ENCODE measurements around the gene TAS1R1. TPM values are rescaled to one million over a fixed set of nuclear protein-coding genes. Genes with fewer than 3 reads are reported as not detected.
A peak's percentile ranks its signal among the peaks of the same experiment; 100 is the strongest.
"Not testable (repeated sequence)": the region's sequence is repeated elsewhere in the genome, so short reads cannot be mapped to it uniquely, and the experiment has no call there.

The TAS1R1 gene
- total RNA-seq, 1 donor from 2014 or later, result not detected

GRCh38 chr1:6588128-6588892 lies 33.2 kb downstream of the TAS1R1 start:
- DNase-seq (ENCODE audit: low spot score), result no peak

DNA sequence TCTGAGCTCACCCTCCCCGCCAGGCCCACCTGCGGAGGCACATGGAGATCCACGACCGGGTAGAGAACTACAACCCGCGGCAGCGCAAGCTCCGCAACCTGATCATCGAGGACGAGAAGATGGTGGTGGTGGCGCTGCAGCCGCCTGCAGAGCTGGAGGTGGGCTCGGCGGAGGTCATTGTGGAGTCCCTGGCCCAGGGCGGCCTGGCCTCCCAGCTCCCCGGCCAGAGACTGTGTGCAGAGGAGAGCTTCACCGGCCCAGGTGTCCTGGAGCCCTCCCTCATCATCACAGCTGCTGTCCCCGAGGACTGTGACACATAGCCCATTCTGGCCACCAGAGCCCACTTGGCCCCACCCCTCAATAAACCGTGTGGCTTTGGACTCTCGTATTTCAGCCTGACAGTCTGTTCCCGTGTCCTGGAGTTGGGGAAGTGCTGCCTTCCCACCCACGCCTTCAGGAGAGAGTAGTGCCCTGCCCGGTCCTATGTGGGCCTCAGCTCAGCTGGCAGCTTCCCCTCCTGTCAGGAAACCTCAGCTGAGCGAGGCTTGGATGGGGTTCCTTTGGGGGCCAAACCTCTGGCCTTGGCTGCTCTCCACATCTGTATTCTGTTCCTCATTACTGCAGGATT lies 33.9 kb downstream of the TAS1R1 start:
- DNase-seq (ENCODE audit: low spot score), result no peak

DNA sequence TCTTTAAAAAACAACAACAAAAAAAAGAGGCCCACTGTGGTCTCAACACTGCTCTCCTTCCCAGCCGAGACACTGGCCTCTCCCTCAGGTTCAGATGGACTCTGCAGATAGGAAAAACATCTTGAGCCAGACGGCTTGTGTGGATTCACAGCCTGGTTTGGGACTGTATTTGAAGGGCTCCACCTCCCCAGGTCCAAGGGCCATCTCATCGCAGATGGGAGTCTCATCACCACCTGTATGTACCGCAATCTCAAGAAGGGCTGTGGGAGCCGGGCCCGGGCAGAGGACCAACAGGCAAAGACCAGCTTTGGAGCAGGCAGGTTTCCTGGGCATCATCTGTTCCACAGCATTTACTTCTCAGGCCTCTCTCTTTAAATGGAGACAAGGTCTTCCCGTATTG lies 34.9 kb downstream of the TAS1R1 start:
- no peak for DNase-seq (ENCODE audit: low spot score)

DNA sequence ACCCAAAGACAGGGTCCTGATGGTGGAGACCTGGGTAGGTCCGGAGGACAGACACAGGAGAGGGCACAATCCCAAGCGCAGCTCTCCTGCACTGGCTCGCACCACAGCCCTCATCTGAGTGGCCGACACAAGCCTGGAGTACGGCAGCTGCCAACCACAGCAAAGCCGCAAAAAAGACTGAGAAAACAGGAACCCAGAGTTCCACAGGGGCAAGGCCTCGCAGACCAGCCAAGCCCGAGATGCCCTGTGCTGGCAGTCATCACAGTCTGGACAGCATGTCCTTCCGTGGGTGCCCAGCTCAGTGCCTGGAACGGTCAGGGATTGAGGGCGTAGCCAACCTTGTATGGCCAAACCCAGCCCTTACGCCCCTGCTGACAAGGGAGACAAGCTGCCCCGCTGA lies 36.1 kb downstream of the TAS1R1 start:
- no peak for DNase-seq (ENCODE audit: low spot score)

DNA sequence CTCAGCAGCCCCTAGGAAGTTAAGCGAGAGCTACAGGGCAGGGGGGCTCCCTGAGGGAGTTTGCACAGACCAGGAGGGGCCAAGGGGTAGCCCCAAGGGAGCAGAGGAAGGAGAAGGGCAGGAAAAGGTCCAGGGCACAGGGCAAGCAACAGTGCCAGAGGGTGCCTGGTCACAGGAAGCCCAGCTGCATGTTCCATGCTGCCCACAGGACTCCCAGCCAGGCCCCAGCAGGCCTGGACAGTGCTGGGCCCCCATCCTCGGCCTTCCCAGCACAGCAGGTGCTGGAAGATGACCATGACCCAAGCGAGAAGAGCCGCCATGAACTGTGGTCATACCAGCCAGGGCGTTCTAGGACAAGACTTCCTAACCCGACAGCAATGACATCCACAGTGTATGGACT lies 36.5 kb downstream of the TAS1R1 start:
- DNase-seq (ENCODE audit: low spot score), result no peak

DNA sequence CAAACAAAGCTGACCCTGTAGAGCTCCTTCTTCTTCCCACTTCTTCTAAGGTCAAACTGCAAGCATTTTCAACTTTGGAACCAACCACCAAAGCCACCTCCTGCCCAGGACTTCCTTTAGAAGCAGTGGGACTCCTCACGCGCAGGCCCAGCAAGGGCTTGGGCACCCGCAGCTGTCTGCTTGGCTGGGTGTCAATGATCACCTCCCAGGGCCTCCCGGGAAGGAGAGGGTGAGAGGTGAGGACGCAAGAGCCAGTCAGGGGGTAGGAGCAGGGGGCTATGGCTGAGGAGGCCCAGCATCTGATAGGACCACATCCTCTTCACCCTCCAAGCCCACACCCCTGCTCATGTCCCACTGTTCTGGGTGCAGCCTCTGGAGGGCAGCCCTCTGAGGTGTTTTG lies 37.3 kb downstream of the TAS1R1 start:
- DNase-seq (ENCODE audit: low spot score), result no peak

GRCh38 chr1:6592865-6593593 lies 37.9 kb downstream of the TAS1R1 start:
- no peak for DNase-seq (ENCODE audit: low spot score)

DNA sequence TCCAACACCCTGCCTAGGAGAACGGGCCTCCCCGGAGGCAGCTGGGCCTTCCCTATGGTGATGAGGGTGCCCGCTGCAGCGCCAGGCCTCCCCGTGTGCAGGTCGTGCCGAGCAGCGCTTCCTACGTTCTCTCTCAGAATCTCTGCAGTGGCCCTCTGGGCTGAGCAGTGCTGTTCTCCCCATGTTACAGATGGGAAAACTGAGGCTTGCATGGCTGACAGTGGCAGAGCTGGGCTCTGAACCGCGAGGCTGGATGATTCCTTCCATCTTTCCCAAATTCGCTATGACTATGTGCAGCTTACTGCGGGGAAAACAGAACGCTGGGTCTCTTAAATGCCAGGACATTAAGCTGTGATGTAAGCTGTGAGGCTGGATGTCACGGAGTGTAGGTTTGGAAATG lies 38.7 kb downstream of the TAS1R1 start:
- DNase-seq (ENCODE audit: low spot score), result no peak

- DNase-seq (ENCODE audit: low spot score), result no peak
These were observed 40.1 kb downstream of the TAS1R1 start for GRCh38 chr1:6594977-6595740.

DNA sequence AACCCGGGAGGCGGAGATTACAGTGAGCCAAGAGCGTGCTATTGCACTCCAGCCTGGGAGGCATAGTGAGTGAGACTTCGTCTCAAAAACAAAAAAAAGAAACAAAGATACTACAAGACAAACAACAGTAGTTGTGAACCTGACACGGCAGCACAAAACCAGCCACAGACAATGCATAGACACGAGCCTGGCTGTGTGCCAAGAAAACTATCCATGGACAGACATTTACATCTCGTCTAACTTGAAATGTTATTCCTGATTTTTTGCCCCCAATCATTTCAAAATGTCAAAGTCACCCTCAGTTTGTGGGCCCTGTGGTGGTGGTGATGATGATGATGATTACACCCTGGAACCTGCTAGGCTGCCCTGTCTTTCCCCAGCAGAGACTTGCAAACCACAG lies 41.2 kb downstream of the TAS1R1 start:
- no peak for DNase-seq (ENCODE audit: low spot score)

DNA sequence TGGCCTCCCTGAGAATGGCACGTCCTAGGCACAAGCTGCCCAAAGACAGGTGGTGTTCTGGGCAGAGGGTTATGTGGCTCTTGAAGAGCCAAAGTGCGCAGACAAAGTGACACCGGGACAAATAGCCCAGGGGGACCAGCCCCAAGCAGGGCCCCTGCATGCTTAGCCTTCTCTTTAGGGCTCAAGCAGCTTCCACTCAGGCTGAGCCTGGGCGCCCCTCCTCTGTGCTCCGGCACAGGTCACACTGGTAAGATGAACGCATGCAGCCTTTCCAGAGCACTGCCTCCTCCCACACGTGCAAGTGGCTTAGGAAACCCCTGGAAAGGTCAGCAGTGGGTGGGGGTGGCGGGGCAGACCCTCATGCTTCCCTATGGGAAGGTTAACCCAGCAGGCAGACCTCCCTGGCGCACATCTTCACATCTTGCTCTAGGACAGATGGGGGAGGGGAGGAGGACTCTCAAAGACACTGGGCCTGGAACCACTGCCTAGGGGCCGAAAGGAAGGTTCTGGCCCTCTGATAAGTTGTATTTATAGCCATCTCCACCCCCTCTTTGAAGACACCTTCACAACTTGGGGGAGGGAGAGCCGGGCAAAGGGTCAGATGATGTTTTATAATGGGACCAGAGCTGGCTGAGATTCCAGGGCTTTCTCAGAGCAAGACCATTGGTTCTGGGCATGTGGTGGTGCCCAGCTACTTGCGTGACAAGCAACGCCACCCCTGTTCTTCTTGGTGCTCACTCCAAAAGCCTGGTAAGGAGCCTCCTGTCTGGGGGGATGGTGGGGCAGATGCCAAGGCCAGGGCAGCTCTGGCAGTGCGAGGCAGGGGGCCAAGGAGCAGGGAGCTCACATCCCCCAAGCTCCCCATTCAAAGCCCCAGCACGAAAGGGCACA lies 42.0 kb downstream of the TAS1R1 start:
- DNase-seq (ENCODE audit: low spot score), result no peak

DNA sequence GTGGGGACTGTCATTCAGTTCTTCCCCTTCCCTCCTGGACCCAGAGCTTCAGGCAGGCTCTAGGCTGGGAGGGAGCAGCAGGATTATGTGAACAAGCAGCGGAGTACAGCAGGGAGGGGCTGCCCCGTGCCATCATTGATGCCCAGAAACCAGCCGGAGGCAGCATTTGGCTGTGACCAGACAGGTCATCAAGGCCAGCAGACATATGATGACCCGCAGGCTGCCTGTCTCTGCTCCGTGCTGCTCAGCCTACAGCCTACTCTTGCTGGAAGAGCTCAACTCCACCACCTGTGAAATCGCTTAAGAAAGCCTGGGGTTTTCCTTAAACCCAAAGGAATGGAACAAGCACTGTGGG lies 42.6 kb downstream of the TAS1R1 start:
- DNase-seq (ENCODE audit: low spot score), result no peak

- no peak for DNase-seq (ENCODE audit: low spot score)
These were observed 44.3 kb downstream of the TAS1R1 start for GRCh38 chr1:6599141-6599975.

- not testable (repeated sequence) for DNase-seq (ENCODE audit: low spot score)
These were observed 44.9 kb downstream of the TAS1R1 start for GRCh38 chr1:6599991-6600390.

DNA sequence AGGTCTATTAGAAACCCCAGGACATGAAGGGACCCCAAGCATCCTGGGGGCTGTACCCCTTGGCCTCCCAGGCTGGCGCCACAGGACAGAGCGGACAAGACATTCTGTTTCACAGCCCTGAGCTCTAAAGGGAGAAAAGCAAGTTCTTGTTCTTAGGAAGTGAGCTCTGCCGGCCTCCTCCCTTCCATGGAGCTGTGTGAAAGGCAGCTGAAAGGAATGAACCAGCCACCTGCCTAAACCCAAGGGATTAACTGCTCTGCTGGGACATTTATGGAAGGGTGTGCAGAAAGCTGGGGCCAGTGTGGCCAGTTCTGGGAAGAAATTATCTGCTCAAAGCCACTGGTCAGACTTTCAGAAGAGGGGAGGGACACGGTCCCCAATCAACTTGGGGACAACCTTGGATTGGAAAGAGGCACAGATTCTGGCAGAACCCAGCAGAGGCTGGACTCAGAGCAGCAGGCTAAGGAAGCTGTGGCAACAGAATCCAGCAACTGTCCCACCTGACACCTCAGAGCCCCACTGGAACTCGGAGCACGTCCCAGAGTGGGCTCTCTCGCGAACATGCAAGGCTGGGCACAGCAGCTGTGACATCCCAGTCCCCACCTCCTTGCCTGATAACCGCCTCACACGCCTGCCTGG lies 45.4 kb downstream of the TAS1R1 start:
- no peak for DNase-seq (ENCODE audit: low spot score)

- peak; percentile 90 for DNase-seq (ENCODE audit: low spot score)
These were observed 46.2 kb downstream of the TAS1R1 start for GRCh38 chr1:6601049-6601922.

DNA sequence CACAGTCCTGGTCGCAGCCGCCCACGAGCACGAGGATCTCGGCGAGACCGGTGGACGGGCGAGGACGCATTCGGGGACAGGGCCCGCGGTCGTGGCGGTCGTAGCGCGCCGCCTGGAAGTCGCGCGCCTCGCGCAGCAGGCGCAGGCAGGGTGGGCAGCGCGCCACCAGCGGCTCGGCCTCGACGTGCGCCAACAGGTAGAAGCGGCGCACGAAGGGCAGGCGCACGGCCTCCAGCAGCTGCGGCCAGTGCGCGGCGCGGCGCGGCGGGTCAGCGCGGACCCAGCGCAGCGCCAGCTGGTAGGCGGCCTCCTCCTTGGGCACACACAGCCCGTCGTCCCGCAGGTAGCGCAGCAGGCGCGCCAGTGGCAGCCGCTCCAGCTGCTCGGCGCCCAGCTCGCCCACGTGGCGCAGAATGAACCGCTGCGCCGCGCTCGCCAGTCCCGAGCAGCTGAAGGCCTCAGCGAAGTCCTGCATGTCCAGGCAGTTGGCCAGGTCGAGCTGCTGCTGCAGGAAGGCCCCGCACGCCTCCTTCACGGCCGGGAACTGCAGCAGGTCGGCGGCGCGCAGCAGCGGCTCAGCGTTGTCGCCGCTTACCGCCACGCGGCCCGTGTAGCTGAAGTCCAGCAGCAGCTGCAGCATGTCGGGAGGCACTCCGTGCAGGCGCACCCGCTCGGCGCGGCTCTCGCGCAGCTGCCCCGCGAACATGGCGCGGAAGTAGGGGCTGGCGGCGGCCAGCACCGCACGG lies 47.0 kb downstream of the TAS1R1 start:
- no peak for DNase-seq (ENCODE audit: low spot score)

GRCh38 chr1:6602669-6603237 lies 47.6 kb downstream of the TAS1R1 start, which contains the start of gene KLHL21:
Gene KLHL21, minus strand, starts transcription at chr1:6602869. Its CDS starts 52 bp downstream, at chr1:6602817.
- peak; percentile 90 for DNase-seq (ENCODE audit: low spot score)

Data from umbilical cord (tissue), 2 donors.